DND-41 (cell line): ENCODE data around the gene POSTN.

ENCODE experiments used
- CTCF ChIP-seq: IDR thresholded peaks from 2 replicates; pipeline ENCODE4 v1.5.1; 2012; ENCODE audit warnings: borderline replicate concordance, low read length, moderate library complexity, mild to moderate bottlenecking; ENCODE audit not compliant: poor library complexity, severe bottlenecking; ENCODE audit errors: extremely low read depth
- EZH2 ChIP-seq: IDR thresholded peaks from 3 replicates; pipeline ENCODE4 v1.6.1; 2012; ENCODE audit warnings: borderline replicate concordance, low read depth, mild to moderate bottlenecking, moderate library complexity, low read length, inconsistent platforms; ENCODE audit not compliant: severe bottlenecking

- no peak for TF ChIP-seq CTCF
- TF ChIP-seq EZH2, result no peak
These were observed 14.7 kb upstream of the POSTN start for GRCh38 chr13:37613236-37613635.
